ENCODE data around the gene ARRB1. TPM values are rescaled to one million over a fixed set of nuclear protein-coding genes. Genes with fewer than 3 reads are reported as not detected.

Gene ARRB1
- total RNA-seq, 1 experiment from 2014 or later = 24.2 TPM

DNA sequence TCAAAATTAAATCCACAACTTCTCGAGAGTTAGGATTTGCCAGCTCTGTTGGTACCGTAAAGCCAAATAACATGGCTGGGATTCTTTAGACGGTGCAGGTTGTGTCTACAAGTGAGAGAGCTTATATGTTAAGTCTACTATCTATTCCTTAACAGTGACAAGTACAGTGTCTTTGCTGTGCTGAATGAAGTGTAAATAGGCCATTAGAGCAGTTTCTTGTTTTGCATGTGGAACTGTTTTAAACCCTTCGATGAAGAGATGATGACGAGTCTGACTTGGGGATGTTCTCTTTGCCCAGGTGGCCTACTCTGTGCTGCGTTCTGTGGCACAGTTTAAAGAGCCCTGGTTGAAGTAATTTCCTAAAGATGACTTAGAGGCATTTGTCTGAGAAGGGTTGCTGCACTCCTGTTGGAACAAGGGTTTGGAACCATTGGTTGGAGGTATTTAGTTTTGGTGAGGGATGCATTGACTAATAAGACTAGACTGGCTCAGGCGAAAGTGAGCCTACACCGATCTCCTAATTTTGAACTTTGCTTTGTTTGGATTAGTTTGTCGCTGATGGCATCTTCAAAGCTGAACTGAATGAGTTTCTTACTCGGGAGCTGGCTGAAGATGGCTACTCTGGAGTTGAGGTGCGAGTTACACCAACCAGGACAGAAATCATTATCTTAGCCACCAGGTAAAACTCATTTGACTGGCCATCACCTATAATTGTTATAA, 48.8 kb upstream of the ARRB1 start:
- H3K4me3 ChIP-seq (replicated peaks in 1 of 2; ENCODE audit: low read depth in 1 of 2, low read length in 2 of 2) = peak overlapping the region; percentile 100
- peak overlapping the region; percentile 96 for H3K4me2 ChIP-seq (ENCODE audit: low read length)
- H3K9me3 ChIP-seq (ENCODE audit: control insufficient read depth in 1 of 2, insufficient read depth in 1 of 2, low read depth in 1 of 2, low read length in 2 of 2) = no peaks in the 10 kb centered on the region
- DNase-seq (ENCODE audit: low read depth, low spot score) (no peak), ATAC-seq (peak; percentile 16; the same call in 1 of the 2 replicates)
- RAD21 ChIA-PET (ENCODE audit: low non-redundant PET in 1 of 2, low total read pairs in 2 of 2, uncharacterized antibody in 2 of 2, unreplicated experiment in 2 of 2) = no interaction called here
- BruUV-seq (replicated peaks) = no TSS peak
- no peak overlapping the region for H2AFZ ChIP-seq (ENCODE audit: low read depth, low read length, poor library complexity, severe bottlenecking)
- H4K20me1 ChIP-seq (ENCODE audit: insufficient read depth) = peaks cover 48% of the 10 kb centered on the region; the same call in 1 of the 2 replicates
- peak overlapping the region; percentile 95 for H3K27ac ChIP-seq (ENCODE audit: low read depth, low read length)
- CTCF ChIA-PET = interaction anchor here (0.7 to 1.4 kb wide), 3 partner anchors 15 to 131 kb away, joined by 3 to 6 read pairs (median 4); no protein-coding TSS in a partner anchor
- POLR2A ChIA-PET = interaction anchor here (0.8 to 1.7 kb wide), 3 partner anchors 12 to 74 kb away, joined by 3 to 5 read pairs (median 4); no protein-coding TSS in a partner anchor
- peak overlapping the region; percentile 94 for H3K9ac ChIP-seq (ENCODE audit: low read length)
- peaks cover 4 to 36% of the 10 kb centered on the region in 2 experiments; a peak in 3 of 4 replicates for H3K4me1 ChIP-seq (ENCODE audit: control insufficient read depth in 1 of 2, insufficient read depth in 2 of 2, low read length in 2 of 2)
- intact Hi-C loops (cut with micrococcal nuclease) = no loop called here
- H3K79me2 ChIP-seq (ENCODE audit: insufficient read depth, low read length) = peaks cover 61% of the 10 kb centered on the region
- no peaks in the 10 kb centered on the region for H3K27me3 ChIP-seq (ENCODE audit: insufficient read depth, low read length)
- TF ChIP-seq SRF (IDR thresholded peaks at IDR 0.05; ENCODE audit: low read depth) (0 out of 2 replicates have a peak, but pooled peaks have one; percentile 5), POLR2AphosphoS5 (IDR thresholded peaks at IDR 0.05; ENCODE audit: low read depth, low read length) (peak; percentile 41; the same call in 1 of the 2 replicates), ZNF274 (IDR thresholded peaks at IDR 0.05; ENCODE audit: low read depth, low read length) (no peak)
- no peaks in the 10 kb centered on the region for H3K9me2 ChIP-seq (ENCODE audit: insufficient read depth)
- H3K36me3 ChIP-seq (ENCODE audit: control insufficient read depth in 1 of 2, insufficient read depth in 2 of 2, low read length in 2 of 2) = peaks cover 44 to 57% of the 10 kb centered on the region in 2 experiments

DNA sequence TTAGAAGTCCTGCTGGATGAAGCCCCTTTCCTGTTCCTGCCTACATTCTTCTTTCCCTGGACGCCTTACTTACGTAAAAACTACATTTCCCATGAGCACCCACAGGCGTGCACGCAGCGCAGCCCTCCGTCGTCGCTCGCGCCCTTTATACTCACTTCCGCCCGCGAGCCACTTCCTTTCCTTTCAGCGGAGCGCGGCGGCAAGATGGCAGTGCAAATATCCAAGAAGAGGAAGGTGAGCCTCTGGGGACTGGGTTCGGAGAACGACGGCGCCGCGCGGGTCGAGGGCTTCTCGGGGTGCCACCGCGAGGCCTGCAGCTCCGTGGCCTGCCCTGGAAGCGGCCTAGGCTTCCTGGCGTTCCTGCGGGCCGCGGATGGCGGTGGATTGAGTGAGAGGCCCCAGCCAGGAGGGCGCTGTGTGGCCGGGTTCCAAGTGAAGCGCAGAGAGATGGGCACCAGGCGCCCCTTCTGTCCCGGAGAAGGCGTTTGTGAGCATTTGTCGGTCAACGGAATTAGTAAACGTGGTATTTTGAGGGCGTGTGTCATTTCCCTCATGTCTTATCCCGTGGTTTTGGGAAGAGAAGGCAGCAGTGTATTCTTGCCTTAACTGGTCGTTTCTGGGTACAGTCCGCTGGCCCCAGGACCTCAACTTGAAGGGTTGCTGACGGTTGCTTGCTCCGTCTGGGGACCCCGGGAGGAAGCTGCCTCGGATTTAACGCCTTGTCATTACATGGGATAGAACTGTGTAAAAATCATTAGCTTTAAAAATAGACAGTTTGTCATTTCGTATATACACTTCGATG, 48.1 kb upstream of the ARRB1 start, which contains the start of gene RPS3:
RPS3 (plus strand) TSS at position 175 of the 802 bp plus-strand sequence; CDS start at position 205, 30 bp downstream.
- H3K79me2 ChIP-seq (ENCODE audit: insufficient read depth, low read length) = peaks cover 53% of the 10 kb centered on the region
- TF ChIP-seq, protein P1, sequence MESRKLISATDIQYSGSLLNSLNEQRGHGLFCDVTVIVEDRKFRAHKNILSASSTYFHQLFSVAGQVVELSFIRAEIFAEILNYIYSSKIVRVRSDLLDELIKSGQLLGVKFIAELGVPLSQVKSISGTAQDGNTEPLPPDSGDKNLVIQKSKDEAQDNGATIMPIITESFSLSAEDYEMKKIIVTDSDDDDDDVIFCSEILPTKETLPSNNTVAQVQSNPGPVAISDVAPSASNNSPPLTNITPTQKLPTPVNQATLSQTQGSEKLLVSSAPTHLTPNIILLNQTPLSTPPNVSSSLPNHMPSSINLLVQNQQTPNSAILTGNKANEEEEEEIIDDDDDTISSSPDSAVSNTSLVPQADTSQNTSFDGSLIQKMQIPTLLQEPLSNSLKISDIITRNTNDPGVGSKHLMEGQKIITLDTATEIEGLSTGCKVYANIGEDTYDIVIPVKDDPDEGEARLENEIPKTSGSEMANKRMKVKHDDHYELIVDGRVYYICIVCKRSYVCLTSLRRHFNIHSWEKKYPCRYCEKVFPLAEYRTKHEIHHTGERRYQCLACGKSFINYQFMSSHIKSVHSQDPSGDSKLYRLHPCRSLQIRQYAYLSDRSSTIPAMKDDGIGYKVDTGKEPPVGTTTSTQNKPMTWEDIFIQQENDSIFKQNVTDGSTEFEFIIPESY (IDR thresholded peaks at IDR 0.05; ENCODE audit: extremely low read depth, insufficient replicate concordance, low read length) = no peak
- TF ChIP-seq ZFX (IDR thresholded peaks at IDR 0.05) (peak; percentile 94), TCF7L2 (IDR thresholded peaks at IDR 0.05; ENCODE audit: borderline replicate concordance, extremely low read depth, insufficient read depth, insufficient read length) (peak; percentile 68), ELF1 (IDR thresholded peaks at IDR 0.05; ENCODE audit: borderline replicate concordance, low read depth) (peak; percentile 93; the same call in 1 of the 2 replicates), RAD21 (IDR thresholded peaks at IDR 0.05; ENCODE audit: low read depth) (no peak)
- TF ChIP-seq, protein P2, sequence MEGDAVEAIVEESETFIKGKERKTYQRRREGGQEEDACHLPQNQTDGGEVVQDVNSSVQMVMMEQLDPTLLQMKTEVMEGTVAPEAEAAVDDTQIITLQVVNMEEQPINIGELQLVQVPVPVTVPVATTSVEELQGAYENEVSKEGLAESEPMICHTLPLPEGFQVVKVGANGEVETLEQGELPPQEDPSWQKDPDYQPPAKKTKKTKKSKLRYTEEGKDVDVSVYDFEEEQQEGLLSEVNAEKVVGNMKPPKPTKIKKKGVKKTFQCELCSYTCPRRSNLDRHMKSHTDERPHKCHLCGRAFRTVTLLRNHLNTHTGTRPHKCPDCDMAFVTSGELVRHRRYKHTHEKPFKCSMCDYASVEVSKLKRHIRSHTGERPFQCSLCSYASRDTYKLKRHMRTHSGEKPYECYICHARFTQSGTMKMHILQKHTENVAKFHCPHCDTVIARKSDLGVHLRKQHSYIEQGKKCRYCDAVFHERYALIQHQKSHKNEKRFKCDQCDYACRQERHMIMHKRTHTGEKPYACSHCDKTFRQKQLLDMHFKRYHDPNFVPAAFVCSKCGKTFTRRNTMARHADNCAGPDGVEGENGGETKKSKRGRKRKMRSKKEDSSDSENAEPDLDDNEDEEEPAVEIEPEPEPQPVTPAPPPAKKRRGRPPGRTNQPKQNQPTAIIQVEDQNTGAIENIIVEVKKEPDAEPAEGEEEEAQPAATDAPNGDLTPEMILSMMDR (IDR thresholded peaks at IDR 0.05 in 2 of 3, conservative IDR thresholded peaks at IDR 0.05 in 1 of 3; ENCODE audit: borderline replicate concordance in 1 of 3, insufficient read depth in 1 of 3, low read depth in 2 of 3, low read length in 2 of 3) = no peak

More for the DNA sequence above, 48.1 kb upstream of the ARRB1 start, which contains the start of gene RPS3:
- CTCF ChIA-PET = interaction anchor here (0.7 to 1.4 kb wide), 3 partner anchors 15 to 132 kb away, joined by 3 to 6 read pairs (median 4); no protein-coding TSS in a partner anchor
- Histone ChIP-seq H2AFZ (ENCODE audit: low read depth, low read length, poor library complexity, severe bottlenecking) (no peak within 1 kb of the TSS), H3K27ac (ENCODE audit: low read depth, low read length) (peak within 1 kb of the TSS; percentile 95), H4K20me1 (ENCODE audit: insufficient read depth) (peaks cover 42% of the 10 kb centered on the region; the same call in 1 of the 2 replicates), H3K4me2 (ENCODE audit: low read length) (peak within 1 kb of the TSS; percentile 96), H3K36me3 (ENCODE audit: control insufficient read depth in 1 of 2, insufficient read depth in 2 of 2, low read length in 2 of 2) (peaks cover 38 to 49% of the 10 kb centered on the region in 2 experiments), H3K9me3 (ENCODE audit: control insufficient read depth in 1 of 2, insufficient read depth in 1 of 2, low read depth in 1 of 2, low read length in 2 of 2) (no peaks in the 10 kb centered on the region), H3K4me1 (ENCODE audit: control insufficient read depth in 1 of 2, insufficient read depth in 2 of 2, low read length in 2 of 2) (peaks cover 4 to 36% of the 10 kb centered on the region in 2 experiments; a peak in 3 of 4 replicates), H3K9me2 (ENCODE audit: insufficient read depth) (no peaks in the 10 kb centered on the region), H3K9ac (ENCODE audit: low read length) (peak within 1 kb of the TSS; percentile 94), H3K4me3 (replicated peaks in 1 of 2; ENCODE audit: low read depth in 1 of 2, low read length in 2 of 2) (peak within 1 kb of the TSS; percentile 100), H3K27me3 (ENCODE audit: insufficient read depth, low read length) (no peaks in the 10 kb centered on the region)
- TSS peak; percentile 45 for BruUV-seq (replicated peaks)
- POLR2A ChIA-PET = interaction anchor here (1.7 kb wide), 1 partner anchor 11 kb away, joined by 5 read pairs; no protein-coding TSS in a partner anchor
- intact Hi-C loops (cut with micrococcal nuclease) = no loop called here
- ATAC-seq (peak; percentile 86), DNase-seq (ENCODE audit: low read depth, low spot score) (peak; percentile 81)
- RAD21 ChIA-PET (ENCODE audit: low non-redundant PET in 1 of 2, low total read pairs in 2 of 2, uncharacterized antibody in 2 of 2, unreplicated experiment in 2 of 2) = interaction anchor here in 1 of 2 experiments (0.6 kb wide), 1 partner anchor 135 kb away, joined by 3 read pairs; no protein-coding TSS in a partner anchor
